Retinal pigment epithelial cell (primary cell): ENCODE results near the gene MOGAT3.

Source experiments
- DNase-seq: peaks from one replicate; pipeline ENCODE4 v3.0.0-alpha.2; 2010; ENCODE audit warnings: low read depth
- H3K4me3 ChIP-seq: 2 replicates; pipeline ENCODE4 v1.5.1; 2011; ENCODE audit warnings: mild to moderate bottlenecking, low read length, control low read depth, moderate library complexity
- TF ChIP-seq, protein P1 (sequence below): conservative IDR thresholded peaks from 2 replicates; pipeline ENCODE4 v1.5.1; 2011; ENCODE audit warnings: low read depth, low read length, control low read depth, inconsistent platforms

The MOGAT3 gene

DNA sequence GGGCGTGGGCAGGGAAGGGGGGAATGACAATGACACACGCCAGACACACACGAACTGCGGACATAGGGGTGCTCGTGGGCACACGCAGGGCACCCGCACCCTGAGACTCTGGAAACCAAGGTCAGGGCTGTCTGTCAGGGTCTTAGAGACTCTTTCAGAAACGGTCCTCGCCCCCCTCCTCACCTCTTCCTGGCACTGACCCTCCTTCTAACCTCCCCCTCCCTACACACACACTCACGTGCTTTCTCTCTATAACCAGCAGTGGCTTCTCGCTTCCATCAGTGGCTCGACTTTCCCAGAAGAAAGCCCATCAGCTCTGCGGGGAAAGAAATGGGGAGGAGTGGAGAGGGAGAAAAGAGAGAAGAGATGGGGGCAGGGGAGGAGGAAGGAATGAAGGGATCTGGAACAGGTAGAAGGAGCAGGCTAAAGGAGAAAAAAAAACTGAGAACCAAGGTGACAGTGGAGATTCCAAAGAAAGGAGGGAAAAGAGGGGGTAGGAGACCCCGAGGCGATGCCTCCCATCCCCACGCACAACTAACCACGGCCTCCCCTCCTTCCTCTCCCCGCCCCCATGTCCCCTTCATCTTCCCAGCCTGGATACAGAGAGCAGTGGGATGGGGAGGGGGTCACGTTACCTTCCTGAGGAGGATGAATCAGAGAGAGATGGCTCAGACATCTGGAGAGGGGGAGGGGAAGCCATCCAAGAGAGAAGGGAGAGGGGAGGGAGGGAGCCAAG lies 33.8 kb downstream of the MOGAT3 start:
- no peak for DNase-seq
- no peak overlapping the region for H3K4me3 ChIP-seq

DNA sequence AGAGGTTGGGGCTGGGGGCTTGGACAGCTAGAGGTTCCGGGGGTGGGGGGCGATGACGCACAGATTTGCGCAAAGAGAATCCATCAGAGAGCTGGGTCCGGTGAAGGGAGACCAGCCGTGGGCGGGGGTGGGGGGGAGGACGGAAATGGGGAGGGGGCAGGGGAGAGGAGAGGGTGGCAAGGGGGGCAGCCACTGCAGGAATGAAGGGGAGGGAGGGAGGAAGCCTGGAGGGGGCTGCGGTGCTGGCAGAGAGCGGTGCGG lies 34.3 kb downstream of the MOGAT3 start:
- TF ChIP-seq, protein P1, sequence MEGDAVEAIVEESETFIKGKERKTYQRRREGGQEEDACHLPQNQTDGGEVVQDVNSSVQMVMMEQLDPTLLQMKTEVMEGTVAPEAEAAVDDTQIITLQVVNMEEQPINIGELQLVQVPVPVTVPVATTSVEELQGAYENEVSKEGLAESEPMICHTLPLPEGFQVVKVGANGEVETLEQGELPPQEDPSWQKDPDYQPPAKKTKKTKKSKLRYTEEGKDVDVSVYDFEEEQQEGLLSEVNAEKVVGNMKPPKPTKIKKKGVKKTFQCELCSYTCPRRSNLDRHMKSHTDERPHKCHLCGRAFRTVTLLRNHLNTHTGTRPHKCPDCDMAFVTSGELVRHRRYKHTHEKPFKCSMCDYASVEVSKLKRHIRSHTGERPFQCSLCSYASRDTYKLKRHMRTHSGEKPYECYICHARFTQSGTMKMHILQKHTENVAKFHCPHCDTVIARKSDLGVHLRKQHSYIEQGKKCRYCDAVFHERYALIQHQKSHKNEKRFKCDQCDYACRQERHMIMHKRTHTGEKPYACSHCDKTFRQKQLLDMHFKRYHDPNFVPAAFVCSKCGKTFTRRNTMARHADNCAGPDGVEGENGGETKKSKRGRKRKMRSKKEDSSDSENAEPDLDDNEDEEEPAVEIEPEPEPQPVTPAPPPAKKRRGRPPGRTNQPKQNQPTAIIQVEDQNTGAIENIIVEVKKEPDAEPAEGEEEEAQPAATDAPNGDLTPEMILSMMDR: no peak
- no peak for DNase-seq
- H3K4me3 ChIP-seq: no peak overlapping the region

More for the DNA sequence above, 33.8 kb downstream of the MOGAT3 start:
- TF ChIP-seq, protein P1: no peak

DNA sequence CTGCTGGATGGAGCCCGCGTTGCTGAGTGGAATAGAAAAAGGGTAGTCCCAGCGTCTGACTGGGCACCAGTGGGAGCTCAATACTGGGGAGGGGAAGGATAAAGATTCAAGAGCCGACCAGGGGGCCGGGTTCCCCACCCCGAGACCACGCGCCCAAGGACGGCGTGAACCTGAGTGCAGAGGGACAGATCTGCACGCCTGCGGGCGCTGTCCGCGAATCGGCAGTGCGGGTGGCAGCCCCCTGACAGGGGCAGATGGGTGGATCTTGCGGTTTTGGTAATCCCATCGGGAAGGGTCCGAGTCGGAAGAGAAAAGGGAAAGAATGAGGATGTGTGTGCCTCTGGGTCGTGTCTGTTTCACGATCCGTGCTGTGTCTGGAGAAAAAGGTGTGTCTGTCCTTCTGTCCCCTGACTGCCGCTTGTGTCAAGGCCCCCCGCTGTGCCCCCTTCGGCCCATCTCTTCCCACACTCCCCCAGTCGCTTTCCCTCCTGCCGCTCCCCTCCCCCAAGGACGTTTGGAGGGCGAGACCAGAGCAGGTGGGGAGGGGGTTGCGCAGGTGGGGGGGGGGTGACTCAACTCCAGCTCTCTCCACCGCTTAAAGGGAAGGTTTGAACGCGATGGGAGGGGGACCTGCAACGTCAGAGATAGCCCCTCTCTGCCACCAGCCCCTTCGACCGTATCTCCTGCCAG lies 34.7 kb downstream of the MOGAT3 start:
- DNase-seq: no peak
- H3K4me3 ChIP-seq: peak overlapping the region; percentile 30
- TF ChIP-seq, protein P1: no peak

DNA sequence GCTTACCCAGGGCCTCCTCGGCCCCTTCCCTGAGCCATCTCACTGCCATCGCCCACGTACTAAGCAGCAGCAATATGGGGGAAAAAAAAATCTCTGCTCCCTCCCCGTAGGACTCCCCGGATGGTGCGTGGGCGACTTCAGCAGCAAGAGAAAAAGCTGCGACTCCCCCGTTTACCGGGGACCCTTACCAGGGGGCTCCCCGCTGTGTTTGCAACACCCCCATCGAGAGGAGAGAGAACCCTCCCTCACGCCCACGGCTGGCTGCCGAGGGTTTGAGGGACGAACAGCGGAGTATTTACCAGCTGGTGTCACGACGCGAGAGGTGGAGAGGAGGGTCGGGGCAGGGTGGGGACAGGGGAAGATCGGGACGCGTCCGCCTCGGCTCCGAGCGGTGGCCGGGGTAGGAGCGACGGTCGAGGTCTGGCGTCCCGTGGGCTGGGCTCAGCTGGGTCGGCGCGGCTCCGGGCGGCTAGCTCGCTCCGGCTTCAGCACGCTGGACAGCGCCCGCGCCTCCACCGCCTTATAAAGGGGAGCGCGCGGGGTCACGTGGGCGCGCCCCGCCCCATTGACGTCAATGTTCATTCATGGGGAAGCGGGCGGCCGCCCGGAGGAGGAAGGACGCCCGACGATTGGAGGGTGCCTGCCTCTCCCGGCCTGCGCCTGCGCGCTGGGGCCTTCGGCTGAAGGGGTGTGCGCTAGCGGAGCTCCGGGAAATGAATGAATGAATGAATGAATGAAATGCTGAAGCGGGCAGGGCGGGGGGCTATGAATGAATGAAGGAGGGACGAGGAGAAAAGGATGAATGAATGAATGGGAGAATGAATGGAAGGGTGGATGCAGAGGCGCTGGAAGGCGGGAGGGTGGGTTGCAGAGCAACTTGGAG lies 35.5 kb downstream of the MOGAT3 start, which contains the start of gene VGF:
TSS of gene VGF (minus strand) at position 495 of the 883 bp plus-strand sequence. CDS start 726 bp downstream, outside the sequence.
- peak; percentile 55 for DNase-seq
- peak within 1 kb of the TSS; percentile 30 for H3K4me3 ChIP-seq
- TF ChIP-seq, protein P1: no peak

DNA sequence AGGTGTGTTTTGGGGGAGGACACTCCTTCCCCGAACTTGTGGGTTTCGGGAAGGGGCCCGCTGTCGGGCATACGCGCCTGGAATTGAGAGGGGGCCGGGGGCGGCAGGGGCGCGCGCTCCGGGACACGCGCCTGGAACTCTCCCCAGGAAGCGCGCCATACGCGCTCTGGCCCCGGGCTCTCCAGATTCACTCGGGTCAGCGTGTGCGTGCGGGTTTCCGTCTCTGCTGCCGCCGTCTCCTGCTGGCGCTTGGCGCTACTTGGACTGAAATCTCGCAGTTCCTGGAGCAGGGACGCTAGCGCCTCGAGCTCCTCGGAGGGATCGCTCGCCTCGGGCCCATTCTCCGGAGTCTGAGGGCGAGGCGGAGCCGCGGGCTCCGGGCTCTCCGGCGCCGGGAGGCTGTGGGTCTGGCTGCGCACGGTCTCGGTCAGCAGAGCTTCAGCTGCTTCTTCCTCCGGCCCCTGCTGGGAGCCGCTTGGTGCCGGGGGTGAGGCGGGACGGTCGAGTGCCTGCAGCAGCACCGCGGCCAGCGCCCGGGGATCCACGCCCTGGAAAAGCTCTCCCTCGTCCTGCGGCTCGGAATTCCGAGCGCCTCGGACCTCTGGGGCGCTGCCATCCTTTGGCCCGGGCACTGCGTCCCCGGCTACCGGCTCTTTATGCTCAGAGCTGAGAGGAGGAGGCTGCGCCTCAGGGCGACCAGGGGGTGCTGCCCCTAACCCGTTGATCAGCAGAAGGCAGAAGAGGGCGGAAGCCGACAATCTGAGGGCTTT lies 36.6 kb downstream of the MOGAT3 start:
- TF ChIP-seq, protein P1: no peak
- peak overlapping the region; percentile 12 for H3K4me3 ChIP-seq
- DNase-seq: no peak

DNA sequence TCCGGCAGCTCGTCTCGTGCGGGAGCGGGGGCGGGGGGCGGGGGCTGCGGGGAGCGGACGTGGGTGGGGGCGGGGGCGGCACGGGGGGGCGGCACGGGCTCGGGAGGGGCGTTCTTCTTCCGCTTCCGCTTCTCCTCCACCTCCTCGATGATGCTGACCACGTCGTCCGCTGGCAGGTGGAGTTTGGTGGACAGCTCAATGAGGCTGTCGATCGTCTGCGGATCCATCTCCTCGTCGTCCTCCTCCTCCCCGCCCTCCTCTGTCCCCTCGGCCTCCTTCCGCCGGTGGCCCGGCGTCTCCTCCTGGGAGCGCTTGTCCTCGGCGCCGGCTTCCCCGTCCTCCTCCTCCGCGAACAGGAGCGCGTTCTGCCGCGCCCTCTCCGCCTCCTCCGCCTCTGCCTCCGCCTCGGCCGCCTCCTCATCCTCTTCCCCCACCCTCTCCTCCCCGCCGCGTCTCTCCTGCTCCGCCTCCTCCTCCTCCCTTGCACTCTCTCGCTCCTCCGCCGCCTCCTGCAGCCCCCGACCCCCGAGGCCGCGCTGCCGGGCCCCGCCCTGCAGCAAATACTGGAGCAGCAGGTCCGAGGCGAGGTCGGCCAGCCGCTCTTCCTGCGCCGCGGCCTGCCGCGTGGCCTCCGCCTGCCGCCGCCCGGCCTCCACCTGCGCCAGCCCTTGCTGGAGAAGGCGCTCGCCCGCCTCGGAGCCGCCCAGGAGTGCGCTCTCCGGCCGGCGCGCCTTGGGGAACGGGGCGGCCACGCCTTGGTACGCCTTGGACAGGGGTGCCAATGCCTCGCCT lies 37.4 kb downstream of the MOGAT3 start:
- no peak for DNase-seq
- H3K4me3 ChIP-seq: peak overlapping the region; percentile 29
- TF ChIP-seq, protein P1: no peak
